Measurements from ENCODE around the gene DDB1. TPM values are rescaled to one million over a fixed set of nuclear protein-coding genes. Genes with fewer than 3 reads are reported as not detected.

DDB1 gene
- total and polyA plus RNA-seq, 9 of the 15 experiments (the other 6 are each of a cell fraction or from before 2014, with no cell fraction given), result 172 to 361 (median 266) TPM

DNA sequence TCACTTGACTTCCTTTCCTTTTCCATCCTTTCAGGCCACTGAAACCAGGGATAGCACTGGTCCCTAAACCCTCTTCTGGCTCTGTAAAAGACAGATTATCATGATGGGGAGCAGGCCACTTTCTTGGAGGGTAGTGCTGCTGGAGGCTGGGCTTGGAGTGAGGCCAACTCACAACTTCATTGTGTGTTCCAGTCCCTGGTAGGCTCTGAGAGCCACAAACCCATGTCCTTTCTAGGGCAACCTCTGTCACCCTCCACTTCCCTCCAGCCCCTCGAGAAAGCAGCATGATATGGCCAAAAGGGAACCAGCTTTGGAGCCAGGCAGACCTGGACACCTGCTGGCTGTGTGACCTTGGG, 2.4 kb upstream of the DDB1 start:
- ATAC-seq (no peak), DNase-seq (ENCODE audit: extremely low read depth in 1 of 4, low spot score in 3 of 4) (peak in 2 of 4 experiments; percentile 37 to 75), FAIRE-seq (no peak)
- Histone ChIP-seq H3K36me3 (ENCODE audit: control insufficient read depth, insufficient read depth, low read length) (peaks cover 21% of the 10 kb centered on the region), H3K4me1 (replicated peaks in 1 of 2; ENCODE audit: control insufficient read depth in 2 of 2, insufficient read depth in 2 of 2, low read length in 2 of 2) (peaks cover 40 to 64% of the 10 kb centered on the region in 2 experiments; a peak in 4 of 5 replicates), H3K27ac (ENCODE audit: extremely low read depth, low read depth, low read length) (peak overlapping the region; percentile 97), H3K79me2 (ENCODE audit: control insufficient read depth, insufficient read depth, low read length) (peaks cover 42% of the 10 kb centered on the region), H3K27me3 (ENCODE audit: control insufficient read depth in 2 of 2, insufficient read depth in 2 of 2, low read length in 2 of 2) (no peaks in the 10 kb centered on the region), H3K9me1 (ENCODE audit: control insufficient read depth, insufficient read depth, low read length) (no peaks in the 10 kb centered on the region), H3K4me3 (no peak overlapping the region), H3K9me3 (replicated peaks; ENCODE audit: control insufficient read depth, insufficient read depth, low read depth, low read length) (no peaks in the 10 kb centered on the region), H3K9ac (ENCODE audit: insufficient read depth in 1 of 2, low read depth in 2 of 2, low read length in 2 of 2) (peak overlapping the region; percentile 99; a peak in 3 of 4 replicates), H3K4me2 (ENCODE audit: insufficient read depth, low read length) (peak overlapping the region; percentile 100), H4K20me1 (replicated peaks; ENCODE audit: control insufficient read depth, insufficient read depth, low read length) (peaks cover 7% of the 10 kb centered on the region), H2AFZ (ENCODE audit: low read depth, low read length) (peak overlapping the region; percentile 69)
- intact Hi-C loops (cut with micrococcal nuclease), result no loop called here
- 13% methylated on average over 1 of the region's 1 CpG for WGBS (ENCODE audit: insufficient coverage, low coverage, missing lambda C conversion rate)
- no TSS peak for BruUV-seq (replicated peaks)
- ChIA-PET CTCF (ENCODE audit: low intra/inter-chr PET ratio) (interaction anchor here (0.9 to 8.5 kb wide), 4 partner anchors 50 to 293 kb away, joined by 3 to 135 read pairs (median 5); no protein-coding TSS in a partner anchor), POLR2A (interaction anchor here (0.7 to 3.2 kb wide), 7 partner anchors 16 to 68 kb away, joined by 3 to 19 read pairs (median 5); partner anchors contain the start of genes CYB561A3 and TMEM138)
- in situ Hi-C loops (cut with MboI), result loop anchor here (5.0 kb wide), 1 partner anchor 52 kb away; no protein-coding TSS in a partner anchor
- no peak for TF ChIP-seq NFXL1 (CRISPR knock-in tag; IDR thresholded peaks at IDR 0.05)
- no peak for TF ChIP-seq ZC3H8 (IDR thresholded peaks at IDR 0.05)
- no peak for TF ChIP-seq MEIS2 (IDR thresholded peaks at IDR 0.05; ENCODE audit: partially characterized antibody)
- no peak for TF ChIP-seq ZKSCAN8 (CRISPR knock-in tag; IDR thresholded peaks at IDR 0.05)
- no peak for TF ChIP-seq TEAD4 (IDR thresholded peaks at IDR 0.05; ENCODE audit: low read length)
- TF ChIP-seq TEAD4 (CRISPR knock-in tag; IDR thresholded peaks at IDR 0.05; ENCODE audit: borderline replicate concordance), result no peak
- no peak for TF ChIP-seq ZNF561 (CRISPR knock-in tag; conservative IDR thresholded peaks at IDR 0.05)
- TF ChIP-seq, protein P1, sequence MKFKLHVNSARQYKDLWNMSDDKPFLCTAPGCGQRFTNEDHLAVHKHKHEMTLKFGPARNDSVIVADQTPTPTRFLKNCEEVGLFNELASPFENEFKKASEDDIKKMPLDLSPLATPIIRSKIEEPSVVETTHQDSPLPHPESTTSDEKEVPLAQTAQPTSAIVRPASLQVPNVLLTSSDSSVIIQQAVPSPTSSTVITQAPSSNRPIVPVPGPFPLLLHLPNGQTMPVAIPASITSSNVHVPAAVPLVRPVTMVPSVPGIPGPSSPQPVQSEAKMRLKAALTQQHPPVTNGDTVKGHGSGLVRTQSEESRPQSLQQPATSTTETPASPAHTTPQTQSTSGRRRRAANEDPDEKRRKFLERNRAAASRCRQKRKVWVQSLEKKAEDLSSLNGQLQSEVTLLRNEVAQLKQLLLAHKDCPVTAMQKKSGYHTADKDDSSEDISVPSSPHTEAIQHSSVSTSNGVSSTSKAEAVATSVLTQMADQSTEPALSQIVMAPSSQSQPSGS (CRISPR knock-in tag; IDR thresholded peaks at IDR 0.05), result no peak
- TF ChIP-seq TEAD2 (tag; IDR thresholded peaks at IDR 0.05), result no peak
- no peak for TF ChIP-seq MED1 (CRISPR knock-in tag; IDR thresholded peaks at IDR 0.05; ENCODE audit: borderline replicate concordance)
- no peak for TF ChIP-seq KDM5B (IDR thresholded peaks at IDR 0.05; ENCODE audit: insufficient replicate concordance, low read depth, low read length)
- TF ChIP-seq DIDO1 (tag; IDR thresholded peaks at IDR 0.05; ENCODE audit: low read depth), result no peak
- TF ChIP-seq NR1H2 (CRISPR knock-in tag; IDR thresholded peaks at IDR 0.05), result no peak
- TF ChIP-seq GTF2F1 (IDR thresholded peaks at IDR 0.05; ENCODE audit: low read depth, low read length), result no peak
- no peak for TF ChIP-seq ZNF79 (CRISPR knock-in tag; IDR thresholded peaks at IDR 0.05; ENCODE audit: low read depth)
- TF ChIP-seq, protein P2, sequence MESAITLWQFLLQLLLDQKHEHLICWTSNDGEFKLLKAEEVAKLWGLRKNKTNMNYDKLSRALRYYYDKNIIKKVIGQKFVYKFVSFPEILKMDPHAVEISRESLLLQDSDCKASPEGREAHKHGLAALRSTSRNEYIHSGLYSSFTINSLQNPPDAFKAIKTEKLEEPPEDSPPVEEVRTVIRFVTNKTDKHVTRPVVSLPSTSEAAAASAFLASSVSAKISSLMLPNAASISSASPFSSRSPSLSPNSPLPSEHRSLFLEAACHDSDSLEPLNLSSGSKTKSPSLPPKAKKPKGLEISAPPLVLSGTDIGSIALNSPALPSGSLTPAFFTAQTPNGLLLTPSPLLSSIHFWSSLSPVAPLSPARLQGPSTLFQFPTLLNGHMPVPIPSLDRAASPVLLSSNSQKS (CRISPR knock-in tag; IDR thresholded peaks at IDR 0.05), result no peak
- TF ChIP-seq TCF3 (CRISPR knock-in tag; IDR thresholded peaks at IDR 0.05), result 0 out of 2 replicates have a peak, but pooled peaks have one; percentile 3
